ENCODE results near the gene INTS11.

INTS11 gene

DNA sequence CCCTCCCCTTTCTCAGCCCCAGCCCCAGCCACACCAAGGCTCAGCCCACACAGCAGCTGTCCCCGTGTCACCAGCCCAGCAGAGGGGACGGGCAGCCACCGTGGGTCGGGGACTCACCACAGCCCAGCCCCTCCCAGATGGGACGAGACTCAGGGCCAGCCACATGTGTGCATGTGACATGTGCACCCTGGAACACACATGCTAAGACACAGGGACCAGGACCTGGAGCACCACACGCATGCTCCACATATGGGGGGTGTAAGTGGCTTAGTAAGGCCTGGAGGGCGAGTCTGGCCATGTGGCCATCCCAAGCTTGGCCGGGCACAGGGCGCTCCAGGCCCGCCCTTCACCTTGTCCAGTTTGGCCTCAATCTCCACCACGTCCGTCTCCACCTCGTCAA lies 20.7 kb downstream of the INTS11 start:
- in situ Hi-C loops (cut with HindIII; ENCODE audit: low pct_unique_long_range_greater_than_20kb, low sequenced_read_pairs), result no loop called here
- TF ChIP-seq JUND (IDR thresholded peaks at IDR 0.05; ENCODE audit: low read depth), result no peak

DNA sequence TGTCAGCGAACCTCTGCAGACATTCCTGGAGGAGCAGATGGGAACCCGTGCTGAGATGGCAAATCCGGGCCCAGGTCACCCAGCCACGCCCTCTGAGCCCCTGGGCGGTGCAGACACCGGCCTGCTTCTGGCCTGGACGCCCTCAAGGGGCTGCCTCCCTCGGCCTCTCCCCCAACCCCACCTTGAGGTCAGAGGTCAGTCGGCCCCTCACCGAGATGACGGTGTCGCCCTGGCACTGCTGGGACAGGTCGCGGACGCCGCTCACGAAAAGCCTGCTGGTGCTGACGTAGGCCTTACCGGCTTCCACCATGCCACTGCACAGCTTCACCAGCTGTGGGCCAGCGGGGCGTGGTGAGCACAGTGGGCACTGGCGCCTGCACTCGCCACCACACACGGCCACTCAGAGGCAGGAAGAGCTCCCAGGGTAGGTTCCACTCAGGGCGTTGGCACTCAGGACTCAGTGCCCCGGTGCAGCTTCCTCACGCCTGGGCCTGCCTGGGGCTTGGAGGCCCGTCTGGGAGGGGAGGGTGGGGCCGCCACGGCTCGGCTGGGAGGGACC lies 21.4 kb downstream of the INTS11 start:
- TF ChIP-seq JUND (IDR thresholded peaks at IDR 0.05; ENCODE audit: low read depth), result no peak
- in situ Hi-C loops (cut with HindIII; ENCODE audit: low pct_unique_long_range_greater_than_20kb, low sequenced_read_pairs), result no loop called here
- no peak for DNase-seq (ENCODE audit: low read depth in 1 of 2, low spot score in 1 of 2)

More for the DNA sequence above, 20.7 kb downstream of the INTS11 start:
- no peak for DNase-seq (ENCODE audit: low read depth in 1 of 2, low spot score in 1 of 2)

DNA sequence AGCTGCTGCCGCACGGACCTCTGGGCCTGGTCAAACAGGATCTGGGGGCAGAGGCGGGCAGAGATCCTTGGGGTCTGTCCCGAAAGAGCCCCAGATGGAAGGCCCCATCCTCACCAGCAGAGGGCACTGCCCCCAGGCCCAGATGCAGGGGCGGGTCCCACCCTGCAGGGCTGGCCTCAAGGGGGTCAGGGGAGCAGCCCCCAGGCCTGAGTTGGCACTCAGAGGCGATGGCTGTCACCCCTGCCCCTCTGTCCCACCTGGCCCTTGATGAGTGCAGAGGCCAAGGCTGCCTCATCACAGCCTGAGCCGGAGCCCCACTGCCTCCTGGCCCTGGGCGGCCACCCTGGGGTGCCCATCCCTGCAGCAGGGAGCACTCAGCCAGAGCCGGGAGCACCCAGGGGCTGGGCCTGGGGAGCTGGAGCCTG lies 22.4 kb downstream of the INTS11 start:
- no peak for DNase-seq (ENCODE audit: low read depth in 1 of 2, low spot score in 1 of 2)
- in situ Hi-C loops (cut with HindIII; ENCODE audit: low pct_unique_long_range_greater_than_20kb, low sequenced_read_pairs), result no loop called here
- no peak for TF ChIP-seq JUND (IDR thresholded peaks at IDR 0.05; ENCODE audit: low read depth)

DNA sequence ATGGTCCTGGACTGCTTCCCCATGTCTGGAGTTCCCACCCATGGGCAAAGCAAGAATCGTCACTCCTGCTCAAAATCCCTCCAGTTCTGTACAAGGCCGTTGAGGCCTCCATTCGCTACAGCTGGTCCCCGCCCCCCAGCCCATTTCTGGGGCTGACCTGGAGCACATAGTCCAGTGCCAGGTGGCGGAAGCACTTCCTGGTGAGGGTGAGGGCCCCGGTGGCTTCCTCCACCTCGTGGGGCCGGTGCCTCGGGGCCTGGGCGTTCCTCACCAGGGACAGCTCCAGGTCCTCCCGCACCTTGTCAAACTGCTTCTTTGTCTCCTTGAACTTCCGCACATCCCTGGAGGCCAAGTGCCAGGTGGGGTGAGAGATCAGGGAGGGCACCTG lies 24.1 kb downstream of the INTS11 start:
- in situ Hi-C loops (cut with HindIII; ENCODE audit: low pct_unique_long_range_greater_than_20kb, low sequenced_read_pairs), result no loop called here
- TF ChIP-seq JUND (IDR thresholded peaks at IDR 0.05; ENCODE audit: low read depth), result no peak
- no peak for DNase-seq (ENCODE audit: low read depth in 1 of 2, low spot score in 1 of 2)

DNA sequence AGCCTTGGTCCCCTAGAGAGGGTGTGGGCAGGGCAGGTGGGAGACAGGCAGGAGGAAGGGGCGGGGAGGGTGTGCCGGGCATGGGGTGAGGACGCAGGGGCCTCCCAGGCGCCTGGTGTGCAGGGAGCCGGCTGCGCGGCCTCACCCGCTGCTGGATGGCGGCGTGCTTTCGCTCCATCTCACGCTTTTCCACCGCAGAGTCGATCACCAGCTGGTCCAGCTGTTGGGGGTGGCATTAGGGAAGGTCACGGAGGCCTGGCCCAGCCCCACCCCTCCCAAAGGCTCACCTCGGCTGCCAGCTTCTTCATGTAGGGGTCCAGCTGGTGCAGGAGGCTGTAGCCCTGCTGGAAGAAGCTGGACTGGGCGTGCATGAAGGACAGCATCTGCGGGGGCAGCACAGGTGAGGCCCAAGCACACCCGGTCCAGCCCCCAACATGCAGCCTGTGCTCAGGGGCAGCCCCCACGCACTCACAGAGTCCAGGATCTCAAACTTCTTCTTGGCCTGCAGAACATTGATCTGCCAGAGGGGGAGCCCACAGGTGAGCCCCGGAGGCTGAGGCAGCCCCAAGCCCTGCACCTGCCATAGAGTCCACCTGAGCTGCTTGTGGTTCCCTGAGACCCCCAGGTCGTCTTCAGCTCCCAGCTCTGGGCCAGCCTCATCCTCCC lies 24.6 kb downstream of the INTS11 start:
- no peak for DNase-seq (ENCODE audit: low read depth in 1 of 2, low spot score in 1 of 2)
- TF ChIP-seq JUND (IDR thresholded peaks at IDR 0.05; ENCODE audit: low read depth), result no peak
- in situ Hi-C loops (cut with HindIII; ENCODE audit: low pct_unique_long_range_greater_than_20kb, low sequenced_read_pairs), result no loop called here

DNA sequence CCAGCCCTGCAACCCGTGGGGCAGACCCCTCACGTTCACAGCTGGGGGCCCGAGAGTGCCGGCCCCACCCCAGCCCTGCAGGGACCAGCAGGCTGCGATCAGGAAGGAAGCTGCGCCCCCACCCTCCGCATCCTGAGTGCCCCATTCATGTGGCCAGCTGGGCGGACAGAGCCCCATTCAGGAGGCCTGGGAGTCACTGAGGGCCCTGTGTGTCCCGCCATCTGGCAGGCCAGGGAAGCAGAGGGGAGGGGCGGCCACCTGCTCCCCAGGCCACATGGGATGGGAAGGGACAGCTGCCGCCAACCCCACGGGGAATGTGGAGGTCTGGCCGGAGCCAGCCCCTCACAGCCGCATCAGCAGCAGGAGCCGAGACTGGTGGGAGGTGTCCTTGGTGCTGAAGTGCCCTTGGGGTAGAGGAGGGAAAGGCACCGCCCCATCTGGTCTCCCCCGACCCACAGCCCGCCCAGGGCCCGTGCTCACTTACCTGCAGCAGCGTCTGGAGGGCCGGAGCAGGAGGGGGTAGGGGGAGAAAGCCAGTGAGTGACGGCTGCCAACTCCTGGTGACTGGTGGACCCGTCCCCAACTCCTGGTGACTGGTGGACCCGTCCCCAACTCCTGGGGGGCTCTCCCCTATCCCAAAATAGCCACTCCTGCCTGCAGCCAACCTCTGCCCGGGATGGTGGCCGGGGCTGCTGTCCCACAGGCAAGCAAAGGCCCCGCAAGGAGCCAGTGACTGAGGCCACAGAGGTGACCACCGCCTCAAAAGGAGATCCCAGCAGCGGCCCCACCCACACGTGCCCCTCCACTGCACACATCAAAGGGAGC lies 25.4 kb downstream of the INTS11 start:
- no peak for DNase-seq (ENCODE audit: low read depth in 1 of 2, low spot score in 1 of 2)
- in situ Hi-C loops (cut with HindIII; ENCODE audit: low pct_unique_long_range_greater_than_20kb, low sequenced_read_pairs), result no loop called here
- no peak for TF ChIP-seq JUND (IDR thresholded peaks at IDR 0.05; ENCODE audit: low read depth)

DNA sequence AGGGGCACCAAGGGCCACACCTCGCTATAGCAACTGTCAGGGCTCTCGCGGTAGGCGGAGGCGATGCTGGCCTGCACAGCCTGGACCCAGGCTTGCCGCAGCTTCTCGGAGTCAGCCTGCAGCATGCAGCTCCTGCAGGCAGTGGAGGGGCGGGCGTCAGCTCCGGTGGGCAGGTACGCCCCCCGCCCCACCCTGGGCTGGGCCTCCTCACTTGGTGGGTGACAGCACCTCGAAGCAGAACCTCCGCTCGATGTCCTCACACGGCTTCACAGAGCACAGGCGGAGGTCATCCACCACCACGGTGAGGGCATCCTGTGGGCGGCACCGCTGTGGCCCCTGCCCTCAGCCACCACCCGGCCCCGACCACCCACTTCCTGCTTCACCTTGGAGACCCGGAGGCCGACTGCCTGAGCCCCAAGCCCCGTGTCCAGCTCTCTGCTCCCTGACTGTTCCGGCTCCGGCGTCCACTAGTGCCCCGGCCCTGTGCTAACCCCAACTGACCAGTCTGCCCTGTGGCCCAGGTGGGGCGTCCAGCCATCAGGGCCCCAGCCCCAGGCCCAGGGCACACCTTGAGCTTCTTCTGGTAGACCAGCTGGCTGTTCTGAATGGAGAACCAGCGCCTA lies 26.5 kb downstream of the INTS11 start:
- in situ Hi-C loops (cut with HindIII; ENCODE audit: low pct_unique_long_range_greater_than_20kb, low sequenced_read_pairs), result no loop called here
- DNase-seq (ENCODE audit: low read depth in 1 of 2, low spot score in 1 of 2), result no peak
- TF ChIP-seq JUND (IDR thresholded peaks at IDR 0.05; ENCODE audit: low read depth), result no peak

DNA sequence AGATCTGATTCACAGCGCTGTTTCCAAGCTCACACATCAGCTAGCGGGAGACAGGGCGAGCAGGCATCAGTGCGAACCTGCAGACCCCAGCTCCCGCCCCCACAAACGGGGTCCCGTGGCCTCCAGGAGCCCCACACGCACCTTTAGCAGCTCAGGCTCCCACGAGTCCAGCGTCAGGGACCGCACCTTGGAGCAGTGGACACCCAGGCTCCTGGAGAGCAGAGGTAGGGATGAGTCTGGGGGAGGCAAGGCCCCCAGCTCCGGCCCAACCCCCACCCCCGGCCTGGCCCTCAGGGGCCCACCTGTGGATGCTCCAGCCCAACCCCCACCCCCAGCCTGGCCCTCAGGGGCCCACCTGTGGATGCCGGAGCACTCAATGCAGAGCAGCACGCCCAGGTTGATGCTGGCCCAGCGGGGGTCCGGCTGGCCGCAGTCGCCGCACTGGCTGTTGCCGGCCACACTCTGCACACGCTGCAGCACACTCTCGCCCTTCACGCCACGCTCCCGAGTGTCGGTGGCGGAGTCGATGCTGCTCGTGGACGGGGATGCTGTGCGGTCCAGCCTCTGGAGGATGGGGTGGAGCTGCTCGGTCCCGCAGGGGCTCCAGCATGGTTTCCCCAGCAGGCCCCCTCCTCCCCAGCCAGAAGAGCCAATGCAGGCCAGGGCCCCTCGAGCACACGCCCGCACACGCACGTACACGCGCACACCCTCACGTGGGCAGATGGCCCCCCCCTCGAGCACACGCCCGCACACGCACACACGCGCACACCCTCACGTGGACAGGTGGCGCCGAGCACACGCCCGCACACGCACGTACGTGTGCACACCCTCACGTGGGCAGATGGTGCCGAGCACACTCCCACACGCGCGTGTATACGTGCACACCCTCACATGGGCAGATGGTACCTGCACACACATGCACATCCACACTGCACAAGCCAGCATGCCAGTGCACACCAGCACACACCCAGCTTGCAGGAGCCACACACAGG lies 28.1 kb downstream of the INTS11 start:
- in situ Hi-C loops (cut with HindIII; ENCODE audit: low pct_unique_long_range_greater_than_20kb, low sequenced_read_pairs), result no loop called here
- TF ChIP-seq JUND (IDR thresholded peaks at IDR 0.05; ENCODE audit: low read depth), result no peak
- DNase-seq (ENCODE audit: low read depth in 1 of 2, low spot score in 1 of 2), result no peak

DNA sequence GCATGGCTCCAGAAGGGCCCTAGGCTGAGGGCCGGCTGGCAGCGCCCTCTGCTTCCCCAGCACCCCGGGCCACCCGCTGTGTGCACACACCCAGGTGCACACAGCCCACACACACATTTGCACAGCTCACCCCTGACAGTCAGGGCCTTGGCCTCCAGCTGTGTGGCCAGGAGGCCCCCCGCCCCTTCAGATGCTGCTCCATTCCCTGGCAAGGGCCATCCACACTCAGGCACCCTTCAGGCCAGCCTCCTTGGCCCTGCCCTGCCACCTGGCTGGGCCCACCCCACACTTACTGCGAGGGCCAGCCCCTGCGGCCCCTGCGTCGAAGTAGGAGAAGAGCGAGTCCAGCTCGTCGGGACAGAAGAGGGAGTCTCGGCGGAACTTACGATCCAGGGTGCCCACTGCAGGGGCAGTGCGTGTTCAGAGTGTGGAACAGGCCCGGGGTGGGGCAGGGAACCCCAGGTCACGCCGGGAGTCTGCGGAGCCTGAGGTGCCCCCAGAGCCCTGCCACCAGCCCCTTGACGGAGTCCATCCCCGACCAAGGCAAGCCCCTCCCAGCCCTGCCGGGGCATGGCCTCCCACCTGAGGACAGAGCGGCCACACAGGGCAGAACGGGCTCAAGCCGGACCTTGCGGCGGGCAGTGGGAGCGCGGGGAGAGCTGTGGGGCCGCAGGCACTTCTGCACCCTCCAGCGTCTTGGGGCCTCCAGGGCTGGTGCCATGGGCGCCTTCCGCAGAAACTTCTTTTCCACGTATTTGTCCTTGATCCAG lies 29.1 kb downstream of the INTS11 start:
- DNase-seq (ENCODE audit: low read depth in 1 of 2, low spot score in 1 of 2), result no peak
- in situ Hi-C loops (cut with HindIII; ENCODE audit: low pct_unique_long_range_greater_than_20kb, low sequenced_read_pairs), result no loop called here
- TF ChIP-seq JUND (IDR thresholded peaks at IDR 0.05; ENCODE audit: low read depth), result no peak

DNA sequence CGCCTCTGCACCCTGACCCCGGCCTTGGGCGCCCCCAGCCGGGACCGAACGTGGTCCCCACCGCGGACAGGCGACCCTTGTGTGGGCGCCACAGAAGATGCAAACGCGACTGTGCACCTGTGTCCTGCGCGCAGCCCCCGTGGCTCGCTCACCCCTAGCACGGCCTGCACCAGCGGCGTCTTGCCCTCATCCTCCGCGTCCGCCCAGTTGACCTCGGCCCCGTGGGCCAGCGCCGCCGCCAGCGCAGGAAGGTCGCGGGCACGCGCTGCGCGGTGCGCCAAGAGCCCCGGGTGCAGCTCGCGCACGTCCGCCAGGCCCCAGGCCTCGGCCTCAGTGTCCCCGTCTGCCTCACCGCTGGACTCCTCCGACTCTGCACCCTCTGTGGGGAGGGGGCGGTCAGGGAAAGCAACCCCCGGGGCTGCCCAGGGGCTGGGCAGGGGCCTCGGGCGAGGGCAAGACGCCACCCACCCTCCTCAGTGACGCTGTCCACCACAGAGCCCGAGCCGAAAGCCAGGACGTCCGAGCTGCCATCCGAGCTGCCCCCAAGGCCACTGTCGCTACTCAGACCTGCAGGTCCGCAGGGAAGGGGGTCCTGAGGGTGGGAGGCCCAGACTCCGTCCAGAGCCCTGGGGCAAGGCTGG lies 30.1 kb downstream of the INTS11 start:
- DNase-seq (ENCODE audit: low read depth in 1 of 2, low spot score in 1 of 2), result no peak
- no peak for TF ChIP-seq JUND (IDR thresholded peaks at IDR 0.05; ENCODE audit: low read depth)
- in situ Hi-C loops (cut with HindIII; ENCODE audit: low pct_unique_long_range_greater_than_20kb, low sequenced_read_pairs), result no loop called here
